ENCODE measurements around the gene CDH15. TPM values are rescaled to one million over a fixed set of nuclear protein-coding genes. Genes with fewer than 3 reads are reported as not detected.

The CDH15 gene
- total and polyA plus RNA-seq, 2 donors (not counting 1 experiment from before 2014, with no cell fraction given), result not detected

DNA sequence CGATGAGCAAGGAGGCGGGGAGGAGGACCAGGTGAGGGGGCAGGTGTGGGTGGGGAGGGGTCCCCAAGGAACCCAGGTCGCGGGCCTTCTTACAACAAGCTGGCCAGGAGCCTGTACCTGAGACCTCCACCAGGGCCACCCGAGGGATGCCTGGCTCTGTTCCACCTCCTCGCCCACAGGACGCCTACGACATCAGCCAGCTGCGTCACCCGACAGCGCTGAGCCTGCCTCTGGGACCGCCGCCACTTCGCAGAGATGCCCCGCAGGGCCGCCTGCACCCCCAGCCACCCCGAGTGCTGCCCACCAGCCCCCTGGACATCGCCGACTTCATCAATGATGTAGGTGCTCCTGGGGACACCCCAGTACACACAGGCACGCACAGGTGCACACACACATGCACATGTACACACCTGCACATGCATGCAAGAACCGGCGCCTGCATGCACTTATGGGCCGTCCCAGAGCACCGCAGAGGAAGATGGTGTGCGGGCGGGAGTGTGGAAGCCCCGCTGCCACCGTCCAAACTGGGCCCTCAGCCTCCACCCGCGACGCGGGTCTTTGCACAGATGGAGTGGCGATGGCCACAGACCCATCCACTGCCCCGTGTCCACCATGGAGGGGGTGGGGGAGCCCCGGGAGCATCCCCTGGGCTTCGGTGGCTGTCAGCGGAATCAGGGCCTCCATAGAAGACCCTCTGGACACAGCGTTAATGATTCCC, 22.2 kb downstream of the CDH15 start:
- Mint-ChIP-seq H3K27me3 (no peaks in the 10 kb centered on the region), H3K4me1 (peaks cover 3% of the 10 kb centered on the region), H3K27ac (no peak overlapping the region), H3K9me3 (ENCODE audit: insufficient read depth) (no peaks in the 10 kb centered on the region), H3K4me3 (no peak overlapping the region)
- POLR2A ChIA-PET, result interaction anchor here (0.6 kb wide), 2 partner anchors 100 to 391 kb away, joined by 3 to 5 read pairs; partner anchors contain the start of gene ACSF3
- TF ChIP-seq, protein P1, sequence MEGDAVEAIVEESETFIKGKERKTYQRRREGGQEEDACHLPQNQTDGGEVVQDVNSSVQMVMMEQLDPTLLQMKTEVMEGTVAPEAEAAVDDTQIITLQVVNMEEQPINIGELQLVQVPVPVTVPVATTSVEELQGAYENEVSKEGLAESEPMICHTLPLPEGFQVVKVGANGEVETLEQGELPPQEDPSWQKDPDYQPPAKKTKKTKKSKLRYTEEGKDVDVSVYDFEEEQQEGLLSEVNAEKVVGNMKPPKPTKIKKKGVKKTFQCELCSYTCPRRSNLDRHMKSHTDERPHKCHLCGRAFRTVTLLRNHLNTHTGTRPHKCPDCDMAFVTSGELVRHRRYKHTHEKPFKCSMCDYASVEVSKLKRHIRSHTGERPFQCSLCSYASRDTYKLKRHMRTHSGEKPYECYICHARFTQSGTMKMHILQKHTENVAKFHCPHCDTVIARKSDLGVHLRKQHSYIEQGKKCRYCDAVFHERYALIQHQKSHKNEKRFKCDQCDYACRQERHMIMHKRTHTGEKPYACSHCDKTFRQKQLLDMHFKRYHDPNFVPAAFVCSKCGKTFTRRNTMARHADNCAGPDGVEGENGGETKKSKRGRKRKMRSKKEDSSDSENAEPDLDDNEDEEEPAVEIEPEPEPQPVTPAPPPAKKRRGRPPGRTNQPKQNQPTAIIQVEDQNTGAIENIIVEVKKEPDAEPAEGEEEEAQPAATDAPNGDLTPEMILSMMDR (IDR thresholded peaks at IDR 0.05), result no peak
- no peak for TF ChIP-seq EZH2 (IDR thresholded peaks at IDR 0.05; ENCODE audit: borderline replicate concordance, insufficient read depth, low read depth, low read length, poor library complexity, severe bottlenecking)
- Histone ChIP-seq H3K9ac (ENCODE audit: low read length) (no peak overlapping the region), H3K79me2 (ENCODE audit: control insufficient read depth, insufficient read depth, low read length) (no peaks in the 10 kb centered on the region), H3K27ac (ENCODE audit: low read length in 2 of 2) (no peak overlapping the region), H3K36me3 (replicated peaks in 1 of 2; ENCODE audit: control extremely low read depth in 1 of 2, control insufficient read depth in 1 of 2, extremely low read depth in 1 of 2, insufficient read depth in 2 of 2, low read length in 1 of 2) (no peaks in the 10 kb centered on the region), H3K4me2 (replicated peaks; ENCODE audit: low read depth, low read length, poor library complexity, severe bottlenecking) (peak overlapping the region; percentile 94), H4K20me1 (ENCODE audit: control insufficient read depth, insufficient read depth, low read length, poor library complexity, severe bottlenecking) (no peaks in the 10 kb centered on the region), H3K27me3 (replicated peaks in 1 of 4; ENCODE audit: control extremely low read depth in 1 of 4, control insufficient read depth in 3 of 4, insufficient read depth in 4 of 4, low read length in 3 of 4) (peaks cover 0 to 19% (median 0%) of the 10 kb centered on the region in 4 experiments), H3K4me3 (ENCODE audit: control extremely low read depth in 1 of 5, extremely low read depth in 1 of 5, insufficient read depth in 1 of 5, low read depth in 2 of 5, low read length in 4 of 5) (no peak overlapping the region), H2AFZ (ENCODE audit: insufficient read depth, low read depth, low read length, poor library complexity, severe bottlenecking) (no peak overlapping the region), H3K4me1 (ENCODE audit: control insufficient read depth in 2 of 2, insufficient read depth in 2 of 2, low read length in 2 of 2) (no peaks in the 10 kb centered on the region), H3K9me3 (ENCODE audit: control extremely low read depth in 1 of 3, control insufficient read depth in 2 of 3, insufficient read depth in 1 of 3, low read length in 2 of 3) (peaks cover 0 to 6% (median 0%) of the 10 kb centered on the region in 3 donors)
- WGBS (ENCODE audit: insufficient coverage), result 89% methylated on average over 35 of the region's 38 CpGs
- CTCF ChIA-PET, result no interaction called here
- ATAC-seq (ENCODE audit: low read depth), result no peak
- peak; percentile 32 for DNase-seq
- intact Hi-C loops (cut with micrococcal nuclease), result no loop called here
